K562 (cell line): Measurements from ENCODE around the gene INHBE. TPM values are rescaled to one million over a fixed set of nuclear protein-coding genes. Genes with fewer than 3 reads are reported as not detected.

Source experiments
- ATAC-seq: fragments of 200-7000 bp; cut with Tn5 transposase; 3 replicates; pipeline ENCODE4 v1.9.1; 2020; ENCODE audit warnings: moderate library complexity
- BruUV-seq: library from RNA; stranded (reverse); fragments of 400-500 nt; replicated peaks from 2 replicates; lab custom pipeline; 2021; lab: Mats Ljungman, UMichigan
- CTCF ChIA-PET: fragments of 300-600 bp; formaldehyde crosslinking; extraction: SDS; loops from one replicate; lab custom pipeline; 2021; ENCODE audit warnings: low intra/inter-chr PET ratio; lab: Yijun Ruan, JAX
- POLR2A ChIA-PET: fragments of 300-600, 350-650 bp; sonication (Branson Sonifier 250); formaldehyde crosslinking; extraction: SDS; loops from one replicate; lab custom pipeline; 2021; ENCODE audit warnings: antibody characterized with exemption, inconsistent platforms; lab: Yijun Ruan, JAX
- DNase-seq, 4 experiments: peaks; one replicate each; pipeline versions ENCODE4 v3.0.0 to v3.0.0-alpha.2; 2011 to 2018; ENCODE audit warnings: low spot score in 3 of 4, mixed read lengths in 3 of 4; ENCODE audit errors: extremely low read depth in 1 of 4
- FAIRE-seq: peaks from 2 replicates; lab custom pipeline; 2011; peaks lifted over from hg19 to GRCh38; lab: Jason Lieb, UNC
- H2AFZ ChIP-seq: 2 replicates; pipeline ENCODE4 v1.6.0; 2011; ENCODE audit warnings: low read depth, low read length, control low read depth, inconsistent platforms
- H3K27ac ChIP-seq: fragments of 200-600 bp; 3 replicates; pipeline ENCODE4 v1.8.0; 2011; ENCODE audit warnings: low read depth, mild to moderate bottlenecking, control low read depth, inconsistent platforms, low read length, moderate library complexity, mixed read lengths; ENCODE audit errors: extremely low read depth
- H3K27me3 ChIP-seq, 2 experiments: fragments of 300-600 bp in 1 of 2; 2 replicates in 1 of 2; 3 replicates in 1 of 2; pipeline versions ENCODE4 v1.6.0 to v1.8.0; 2011; ENCODE audit warnings: inconsistent platforms in 2 of 2, low read length in 2 of 2, mild to moderate bottlenecking in 1 of 2, mixed read lengths in 1 of 2, moderate library complexity in 1 of 2; ENCODE audit not compliant: control insufficient read depth in 2 of 2, insufficient read depth in 2 of 2
- H3K36me3 ChIP-seq: fragments of 300-600 bp; 3 replicates; pipeline ENCODE4 v1.8.0; 2011; ENCODE audit warnings: mild to moderate bottlenecking, low read length, inconsistent platforms; ENCODE audit not compliant: control insufficient read depth, insufficient read depth
- H3K4me1 ChIP-seq, 2 experiments: fragments of 200-600 bp in 1 of 2; replicated peaks in 1 of 2; 2 replicates in 1 of 2; 3 replicates in 1 of 2; pipeline versions ENCODE4 v1.5.1 to v1.8.0; 2011; ENCODE audit warnings: inconsistent platforms in 2 of 2, low read length in 2 of 2, mild to moderate bottlenecking in 1 of 2, mixed read lengths in 1 of 2, moderate library complexity in 1 of 2; ENCODE audit not compliant: control insufficient read depth in 2 of 2, insufficient read depth in 2 of 2
- H3K4me2 ChIP-seq: 2 replicates; pipeline ENCODE4 v1.6.1; 2011; ENCODE audit warnings: low read length, control low read depth, inconsistent platforms, mixed read lengths; ENCODE audit not compliant: insufficient read depth
- H3K4me3 ChIP-seq: fragments of 200-600 bp; sonication (generic), shearing (Covaris generic); 2 replicates; pipeline ENCODE4 v1.5.1; 2016; ENCODE audit warnings: control low read depth, inconsistent platforms
- H3K79me2 ChIP-seq: fragments of 200-600 bp; 3 replicates; pipeline ENCODE4 v1.8.0; 2011; ENCODE audit warnings: low read length, inconsistent platforms; ENCODE audit not compliant: control insufficient read depth, insufficient read depth
- H3K9ac ChIP-seq, 2 experiments: 2 replicates each; pipeline versions ENCODE4 v1.6.0 to v1.6.1; 2011; ENCODE audit warnings: low read depth in 2 of 2, low read length in 2 of 2, control low read depth in 1 of 2, inconsistent platforms in 1 of 2, mild to moderate bottlenecking in 1 of 2, mixed read lengths in 1 of 2; ENCODE audit not compliant: insufficient read depth in 1 of 2
- H3K9me1 ChIP-seq: one replicate; pipeline ENCODE4 v1.6.0; 2011; ENCODE audit warnings: inconsistent platforms, mild to moderate bottlenecking, low read length, moderate library complexity; ENCODE audit not compliant: control insufficient read depth, insufficient read depth
- H3K9me3 ChIP-seq: replicated peaks from 2 replicates; pipeline ENCODE4 v1.5.1; 2011; ENCODE audit warnings: low read depth, low read length, inconsistent platforms; ENCODE audit not compliant: control insufficient read depth, insufficient read depth
- H4K20me1 ChIP-seq: replicated peaks from 2 replicates; pipeline ENCODE4 v1.6.1; 2011; ENCODE audit warnings: low read length, inconsistent platforms, mixed read lengths; ENCODE audit not compliant: control insufficient read depth, insufficient read depth
- BACH1 ChIP-seq: fragments of 200-800 bp; sonication (Bioruptor generic); IDR thresholded peaks from 2 replicates; pipeline ENCODE4 v1.6.1; 2016; ENCODE audit warnings: missing genetic modification characterization, missing compliant biosample characterization
- C11orf30 ChIP-seq: fragments of 450-650 bp; IDR thresholded peaks from 2 replicates; pipeline ENCODE4 v1.6.1; 2016; ENCODE audit warnings: low read depth, mild to moderate bottlenecking
- CBFA2T2 ChIP-seq: fragments of 450-650 bp; conservative IDR thresholded peaks from 2 replicates; pipeline ENCODE4 v1.6.1; 2017; ENCODE audit warnings: mild to moderate bottlenecking
- CREB1 ChIP-seq, 2 experiments: sonication (generic) in 1 of 2; formaldehyde crosslinking in 1 of 2; IDR thresholded peaks; 2 replicates each; pipeline versions ENCODE4 v1.6.1 to v1.8.0; 2012 to 2022; ENCODE audit warnings: inconsistent platforms in 1 of 2, mild to moderate bottlenecking in 1 of 2, missing genetic modification reagents in 1 of 2, moderate library complexity in 1 of 2
- HDAC1 ChIP-seq, 2 experiments: fragments of 450-650 bp; IDR thresholded peaks; 2 replicates each; pipeline ENCODE4 v1.6.1; 2016 to 2017; ENCODE audit warnings: inconsistent platforms in 1 of 2, mild to moderate bottlenecking in 1 of 2, moderate library complexity in 1 of 2
- L3MBTL2 ChIP-seq: fragments of 450-650 bp; IDR thresholded peaks from 2 replicates; pipeline ENCODE4 v1.6.1; 2016; ENCODE audit warnings: mild to moderate bottlenecking, moderate library complexity
- MCM2 ChIP-seq: fragments of 450-650 bp; IDR thresholded peaks from 2 replicates; pipeline ENCODE4 v1.6.1; 2017; ENCODE audit warnings: low read depth, mild to moderate bottlenecking
- NCOR1 ChIP-seq: fragments of 450-650 bp; IDR thresholded peaks from 2 replicates; pipeline ENCODE4 v1.6.1; 2016; ENCODE audit warnings: mild to moderate bottlenecking, moderate library complexity
- ZKSCAN3 ChIP-seq: fragments of 250-450 bp; sonication (Bioruptor Pico); IDR thresholded peaks from 2 replicates; pipeline ENCODE4 v1.4.0; 2020
- ZNF232 ChIP-seq: sonication (generic); formaldehyde crosslinking; IDR thresholded peaks from 2 replicates; pipeline ENCODE4 v1.8.0; 2022; ENCODE audit warnings: mild to moderate bottlenecking, missing genetic modification reagents
- ZNF395 ChIP-seq: fragments of 200-800 bp; sonication (Bioruptor generic); IDR thresholded peaks from 2 replicates; pipeline ENCODE4 v1.6.1; 2017; ENCODE audit warnings: missing genetic modification characterization, missing compliant biosample characterization
- WGBS: fragments of 100-300 bp; shearing (Covaris generic); methylation state at CpG from one replicate; pipeline ENCODE4 v1.1.6; 2016; ENCODE audit warnings: low coverage, mixed read lengths; ENCODE audit not compliant: insufficient coverage; ENCODE audit errors: missing lambda C conversion rate; 5-methylcytosine and 5-hydroxymethylcytosine counted together
- in situ Hi-C: fragments of 300-500 bp; cut with MboI; formaldehyde crosslinking; loops from 4 replicates; pipeline ENCODE4 v1.15.0; 2018; ENCODE audit warnings: inconsistent platforms, mixed read lengths
- intact Hi-C: fragments of 100-400 bp; cut with micrococcal nuclease; formaldehyde crosslinking; loops from 2 replicates; pipeline ENCODE4 v1.14.2; 2022
- polyA plus RNA-seq, 8 experiments: library from polyadenylated mRNA; depleted of rRNA in 4 of 8; stranded (reverse) in 5 of 8; unstranded in 3 of 8; fragments of >200 nt; fragmentation: Nextera tagmentation in 2 of 8; fragmentation: Illumina TruSeq in 1 of 8; extraction: Ambion mirVana in 2 of 8; extraction: Trizol in 1 of 8; gene quantifications; 2 replicates each; pipeline versions ENCODE4 v1.2.1 to v1.2.3, GENCODE V29; 2011 to 2014; ENCODE audit warnings: inconsistent platforms in 1 of 8, missing spikeins in 1 of 8
- total RNA-seq, 7 experiments: library from RNA; depleted of rRNA in 6 of 7; stranded (reverse); fragments of >200 nt in 6 of 7; fragmentation: Illumina TruSeq in 2 of 7; extraction: Trizol in 2 of 7; gene quantifications; 2 replicates each; pipeline versions ENCODE4 v1.2.1 to v1.2.3, GENCODE V29; 2011 to 2021; ENCODE audit warnings: low replicate concordance in 1 of 7
- TF ChIP-seq, protein P1 (sequence below): sonication (generic); formaldehyde crosslinking; IDR thresholded peaks from 2 replicates; pipeline ENCODE4 v1.8.1; 2023; ENCODE audit warnings: mild to moderate bottlenecking, missing genetic modification reagents

Gene INHBE
- total and polyA plus RNA-seq, 9 of the 15 experiments (the other 6 are each of a cell fraction or from before 2014, with no cell fraction given): 0.94 to 9.9 (median 7.3) TPM

- H2AFZ ChIP-seq: peak overlapping the region; percentile 76
- TF ChIP-seq ZNF395 (CRISPR knock-in tag) (0 out of 2 replicates have a peak, but pooled peaks have one; percentile 38), L3MBTL2 (no peak; the same call in 1 of the 2 replicates), ZNF232 (no peak), C11orf30 (no peak), HDAC1 (IDR thresholded peaks at IDR 0.05) (peak in 1 of 2 experiments; percentile 31; a peak in 1 of 4 replicates), NCOR1 (0 out of 2 replicates have a peak, but pooled peaks have one; percentile 28), MCM2 (no peak), CREB1 (IDR thresholded peaks at IDR 0.05) (peak; percentile 30; the same call in 1 of the 2 replicates), CREB1 (CRISPR knock-in tag; IDR thresholded peaks at IDR 0.05) (peak; percentile 50; the same call in 1 of the 2 replicates), CBFA2T2 (no peak), BACH1 (tag) (0 out of 2 replicates have a peak, but pooled peaks have one; percentile 54), ZKSCAN3 (CRISPR knock-in tag) (no peak)
- TF ChIP-seq, protein P1, sequence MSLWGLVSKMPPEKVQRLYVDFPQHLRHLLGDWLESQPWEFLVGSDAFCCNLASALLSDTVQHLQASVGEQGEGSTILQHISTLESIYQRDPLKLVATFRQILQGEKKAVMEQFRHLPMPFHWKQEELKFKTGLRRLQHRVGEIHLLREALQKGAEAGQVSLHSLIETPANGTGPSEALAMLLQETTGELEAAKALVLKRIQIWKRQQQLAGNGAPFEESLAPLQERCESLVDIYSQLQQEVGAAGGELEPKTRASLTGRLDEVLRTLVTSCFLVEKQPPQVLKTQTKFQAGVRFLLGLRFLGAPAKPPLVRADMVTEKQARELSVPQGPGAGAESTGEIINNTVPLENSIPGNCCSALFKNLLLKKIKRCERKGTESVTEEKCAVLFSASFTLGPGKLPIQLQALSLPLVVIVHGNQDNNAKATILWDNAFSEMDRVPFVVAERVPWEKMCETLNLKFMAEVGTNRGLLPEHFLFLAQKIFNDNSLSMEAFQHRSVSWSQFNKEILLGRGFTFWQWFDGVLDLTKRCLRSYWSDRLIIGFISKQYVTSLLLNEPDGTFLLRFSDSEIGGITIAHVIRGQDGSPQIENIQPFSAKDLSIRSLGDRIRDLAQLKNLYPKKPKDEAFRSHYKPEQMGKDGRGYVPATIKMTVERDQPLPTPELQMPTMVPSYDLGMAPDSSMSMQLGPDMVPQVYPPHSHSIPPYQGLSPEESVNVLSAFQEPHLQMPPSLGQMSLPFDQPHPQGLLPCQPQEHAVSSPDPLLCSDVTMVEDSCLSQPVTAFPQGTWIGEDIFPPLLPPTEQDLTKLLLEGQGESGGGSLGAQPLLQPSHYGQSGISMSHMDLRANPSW (CRISPR knock-in tag): no peak
Measured at GRCh38 chr12:57452181-57452936, 2.7 kb upstream of the INHBE start.

More at GRCh38 chr12:57452181-57452936, 2.7 kb upstream of the INHBE start:
- in situ Hi-C loops (loop anchor here (5.0 kb wide), 1 partner anchor 140 kb away; no protein-coding TSS in a partner anchor), intact Hi-C loops (loop anchor here (2.0 kb wide), 1 partner anchor 240 kb away; no protein-coding TSS in a partner anchor)
- Histone ChIP-seq H3K27ac (peak overlapping the region; percentile 48; the same call in 1 of the 3 replicates), H3K4me3 (no peak overlapping the region), H3K27me3 (no peaks in the 10 kb centered on the region), H3K9ac (peak overlapping the region; percentile 45 to 65; a peak in 2 of 4 replicates), H3K4me2 (peak overlapping the region; percentile 48), H3K4me1 (peaks cover 30 to 43% of the 10 kb centered on the region in 2 experiments), H3K9me1 (no peaks in the 10 kb centered on the region), H3K79me2 (peaks cover 17% of the 10 kb centered on the region; the same call in 2 of the 3 replicates), H3K9me3 (no peaks in the 10 kb centered on the region), H3K36me3 (no peaks in the 10 kb centered on the region), H4K20me1 (no peaks in the 10 kb centered on the region)
- WGBS: 8% methylated on average over 9 of the region's 9 CpGs
- FAIRE-seq: peak; percentile 63
- ChIA-PET POLR2A (interaction anchor here (0.6 to 1.9 kb wide), 14 partner anchors 9 to 284 kb away, joined by 3 to 7 read pairs (median 4); partner anchors contain the start of gene SHMT2), CTCF (interaction anchor here (0.6 to 2.7 kb wide), 7 partner anchors 112 to 239 kb away, joined by 3 to 20 read pairs (median 9); no protein-coding TSS in a partner anchor)
- BruUV-seq: no TSS peak
- ATAC-seq: no peak
- DNase-seq: peak in 2 of 4 experiments; percentile 51 to 78
